H1 (cell line): ENCODE results near the gene CTSV. TPM values are rescaled to one million over a fixed set of nuclear protein-coding genes. Genes with fewer than 3 reads are reported as not detected.

Experiments used
- CTCF ChIA-PET: fragments of 300-600 bp; sonication (Branson Sonifier 250); formaldehyde crosslinking; loops from one replicate; lab custom pipeline; 2021; ENCODE audit not compliant: partially characterized antibody; lab: Charles Lee
- POLR2A ChIA-PET: fragments of 300-600 bp; sonication (Branson Sonifier 250); formaldehyde crosslinking; loops from one replicate; lab custom pipeline; 2021; ENCODE audit warnings: inconsistent platforms; ENCODE audit not compliant: partially characterized antibody; lab: Charles Lee
- DNase-seq, 2 experiments: peaks; one replicate each; pipeline versions ENCODE4 v3.0.0 to v3.0.0-alpha.2; 2010 to 2022; ENCODE audit warnings: low spot score in 2 of 2, low read depth in 1 of 2, mixed read lengths in 1 of 2
- FAIRE-seq: peaks from 2 replicates; lab custom pipeline; 2011; peaks lifted over from hg19 to GRCh38; lab: Jason Lieb, UNC
- H2AFZ ChIP-seq: 2 replicates; pipeline ENCODE4 v1.8.1; 2012; ENCODE audit warnings: low read length, inconsistent platforms
- H2AK5ac ChIP-seq: 2 replicates; pipeline ENCODE4 v1.6.1; 2013; ENCODE audit warnings: low read depth, low read length
- H2BK120ac ChIP-seq: replicated peaks from 2 replicates; pipeline ENCODE3; 2013; ENCODE audit warnings: low read depth, low read length, inconsistent platforms
- H2BK12ac ChIP-seq: 2 replicates; pipeline ENCODE4 v1.6.1; 2013; ENCODE audit warnings: low read depth, low read length
- H2BK15ac ChIP-seq: 2 replicates; pipeline ENCODE4 v1.6.1; 2013; ENCODE audit warnings: low read length
- H2BK20ac ChIP-seq: 2 replicates; pipeline ENCODE4 v1.6.1; 2013; ENCODE audit warnings: low read length
- H2BK5ac ChIP-seq: 2 replicates; pipeline ENCODE4 v1.6.1; 2013; ENCODE audit warnings: low read depth, low read length
- H3K14ac ChIP-seq: 2 replicates; pipeline ENCODE4 v1.6.1; 2013; ENCODE audit warnings: inconsistent platforms; ENCODE audit not compliant: insufficient read length
- H3K18ac ChIP-seq: 2 replicates; pipeline ENCODE4 v1.6.1; 2013; ENCODE audit warnings: low read length; ENCODE audit errors: extremely low read depth
- H3K23ac ChIP-seq: 2 replicates; pipeline ENCODE4 v1.6.1; 2013; ENCODE audit warnings: inconsistent platforms; ENCODE audit not compliant: insufficient read length
- H3K23me2 ChIP-seq: 2 replicates; pipeline ENCODE4 v1.6.1; 2013; ENCODE audit warnings: low read depth, low read length
- H3K27ac ChIP-seq: 2 replicates; pipeline ENCODE4 v1.6.1; 2011; ENCODE audit warnings: low read depth, low read length, inconsistent platforms
- H3K27me3 ChIP-seq, 4 experiments: replicated peaks in 1 of 4; 1 replicate in 1 of 4; 2 replicates in 3 of 4; pipeline versions ENCODE4 v1.6.1 to v1.8.1; 2011 to 2013; ENCODE audit warnings: low read length in 3 of 4, mild to moderate bottlenecking in 3 of 4, inconsistent platforms in 2 of 4, mixed read lengths in 2 of 4, moderate library complexity in 1 of 4; ENCODE audit not compliant: control insufficient read depth in 3 of 4, insufficient read depth in 3 of 4; ENCODE audit errors: extremely low read depth in 1 of 4
- H3K36me3 ChIP-seq, 4 experiments: 2 replicates each; pipeline versions ENCODE4 v1.6.1 to v1.8.1; 2011 to 2013; ENCODE audit warnings: mild to moderate bottlenecking in 4 of 4, low read length in 3 of 4, moderate library complexity in 2 of 4, control low read depth in 1 of 4, inconsistent platforms in 1 of 4; ENCODE audit not compliant: insufficient read depth in 4 of 4, control insufficient read depth in 2 of 4
- H3K4ac ChIP-seq: replicated peaks from 2 replicates; pipeline ENCODE3; 2013; ENCODE audit warnings: low read length, low read depth, mixed read lengths, inconsistent platforms; ENCODE audit not compliant: insufficient read length
- H3K4me1 ChIP-seq, 4 experiments: replicated peaks in 1 of 4; 1 replicate in 1 of 4; 2 replicates in 3 of 4; pipeline versions ENCODE4 v1.6.1 to v1.8.1; 2011 to 2013; ENCODE audit warnings: low read length in 3 of 4, inconsistent platforms in 2 of 4, mixed read lengths in 1 of 4; ENCODE audit not compliant: insufficient read depth in 4 of 4, control insufficient read depth in 3 of 4
- H3K4me2 ChIP-seq, 2 experiments: 2 replicates each; pipeline versions ENCODE4 v1.6.1 to v1.8.1; 2011 to 2013; ENCODE audit warnings: low read depth in 2 of 2, low read length in 2 of 2, control low read depth in 1 of 2, inconsistent platforms in 1 of 2, mild to moderate bottlenecking in 1 of 2; ENCODE audit not compliant: insufficient read depth in 1 of 2
- H3K4me3 ChIP-seq, 4 experiments: fragments of 200-600, 300-600 bp in 1 of 4; sonication (generic), shearing (Covaris generic), sonication (Bioruptor Twin) in 1 of 4; 2 replicates each; pipeline versions ENCODE4 v1.5.1 to v1.8.1; 2011 to 2016; ENCODE audit warnings: low read length in 4 of 4, low read depth in 3 of 4, control low read depth in 2 of 4, inconsistent platforms in 2 of 4, mild to moderate bottlenecking in 2 of 4, mixed read lengths in 1 of 4, moderate library complexity in 1 of 4; ENCODE audit not compliant: insufficient read depth in 2 of 4; ENCODE audit errors: extremely low read depth in 1 of 4
- H3K56ac ChIP-seq: replicated peaks from 2 replicates; pipeline ENCODE3; 2013; ENCODE audit warnings: low read depth, mild to moderate bottlenecking, mixed read lengths, low read length, inconsistent platforms; ENCODE audit not compliant: insufficient read length
- H3K79me1 ChIP-seq: 2 replicates; pipeline ENCODE4 v1.6.1; 2013; ENCODE audit warnings: low read depth, low read length, control low read depth
- H3K79me2 ChIP-seq, 2 experiments: 2 replicates each; pipeline versions ENCODE4 v1.6.1 to v1.8.1; 2012 to 2013; ENCODE audit warnings: low read length in 2 of 2, mild to moderate bottlenecking in 2 of 2, inconsistent platforms in 1 of 2; ENCODE audit not compliant: insufficient read depth in 2 of 2, control insufficient read depth in 1 of 2
- H3K9ac ChIP-seq, 4 experiments: replicated peaks in 1 of 4; 1 replicate in 1 of 4; 2 replicates in 3 of 4; pipeline versions ENCODE4 v1.6.1 to v1.8.1; 2011 to 2013; ENCODE audit warnings: low read depth in 3 of 4, low read length in 3 of 4, control low read depth in 2 of 4, mild to moderate bottlenecking in 2 of 4, moderate library complexity in 2 of 4, inconsistent platforms in 1 of 4; ENCODE audit errors: extremely low read depth in 1 of 4
- H3K9me3 ChIP-seq, 2 experiments: 2 replicates each; pipeline versions ENCODE4 v1.6.1 to v1.8.1; 2012 to 2013; ENCODE audit warnings: mild to moderate bottlenecking in 2 of 2, moderate library complexity in 2 of 2, control low read depth in 1 of 2, inconsistent platforms in 1 of 2, low read depth in 1 of 2, low read length in 1 of 2, mixed read lengths in 1 of 2; ENCODE audit not compliant: insufficient read depth in 2 of 2
- H4K20me1 ChIP-seq, 2 experiments: replicated peaks in 1 of 2; 2 replicates each; pipeline versions ENCODE3 to v1.8.1; 2011 to 2013; ENCODE audit warnings: inconsistent platforms in 2 of 2, low read length in 2 of 2, mild to moderate bottlenecking in 1 of 2; ENCODE audit not compliant: insufficient read depth in 2 of 2, control insufficient read depth in 1 of 2
- H4K5ac ChIP-seq: 2 replicates; pipeline ENCODE4 v1.6.1; 2013; ENCODE audit warnings: low read length, low read depth, mixed read lengths, inconsistent platforms; ENCODE audit not compliant: insufficient read length
- H4K8ac ChIP-seq: 2 replicates; pipeline ENCODE4 v1.8.0; 2013; ENCODE audit warnings: mild to moderate bottlenecking, moderate library complexity, low read length, inconsistent platforms; ENCODE audit not compliant: insufficient read depth; ENCODE audit errors: extremely low read depth
- H4K91ac ChIP-seq: replicated peaks from 2 replicates; pipeline ENCODE3; 2013; ENCODE audit warnings: low read length, mixed read lengths, inconsistent platforms; ENCODE audit not compliant: insufficient read length
- ASH2L ChIP-seq: fragments of 200-600, 300-600 bp; sonication (generic); IDR thresholded peaks from one replicate; pipeline ENCODE4 v1.7.1; 2017; ENCODE audit warnings: low read length
- CREB1 ChIP-seq: IDR thresholded peaks from 2 replicates; pipeline ENCODE4 v1.6.1; 2012; ENCODE audit warnings: inconsistent platforms
- RAD21 ChIP-seq, 2 experiments: IDR thresholded peaks in 1 of 2; conservative IDR thresholded peaks in 1 of 2; 2 replicates each; pipeline ENCODE4 v1.6.1; 2011; ENCODE audit warnings: low read depth in 2 of 2, low read length in 2 of 2, improper control_type of control experiment in 1 of 2, inconsistent platforms in 1 of 2, mild to moderate bottlenecking in 1 of 2, moderate library complexity in 1 of 2
- RXRA ChIP-seq: IDR thresholded peaks from 2 replicates; pipeline ENCODE4 v1.6.1; 2011; ENCODE audit warnings: low read depth, mild to moderate bottlenecking, low read length, moderate library complexity; ENCODE audit not compliant: insufficient read depth
- SP1 ChIP-seq: IDR thresholded peaks from 2 replicates; pipeline ENCODE4 v1.6.1; 2011; ENCODE audit warnings: low read depth, low read length
- SP2 ChIP-seq: IDR thresholded peaks from 2 replicates; pipeline ENCODE4 v1.6.1; 2012; ENCODE audit warnings: mild to moderate bottlenecking, low read length, inconsistent platforms
- TBP ChIP-seq: IDR thresholded peaks from 2 replicates; pipeline ENCODE4 v1.6.1; 2011; ENCODE audit warnings: low read depth, low read length, improper control_type of control experiment
- TCF12 ChIP-seq: IDR thresholded peaks from 2 replicates; pipeline ENCODE4 v1.6.1; 2011; ENCODE audit warnings: low read depth, mild to moderate bottlenecking, low read length
- WGBS, 2 experiments: shearing (Covaris generic) in 1 of 2; methylation state at CpG; one replicate each; pipeline versions ENCODE4 v1.1.6 to v1.1.7; 2013 to 2015; ENCODE audit warnings: low lambda C conversion rate in 2 of 2, mixed read lengths in 2 of 2, inconsistent platforms in 1 of 2, low coverage in 1 of 2, missing lambda C conversion rate in 1 of 2; ENCODE audit not compliant: insufficient replicate concordance in 2 of 2, insufficient coverage in 1 of 2, insufficient read length in 1 of 2; ENCODE audit errors: extremely low coverage in 1 of 2, missing lambda C conversion rate in 1 of 2; 5-methylcytosine and 5-hydroxymethylcytosine counted together
- polyA plus RNA-seq, 7 experiments: library from polyadenylated mRNA; depleted of rRNA in 3 of 7; stranded (reverse) in 5 of 7; unstranded in 2 of 7; fragments of >200 nt in 5 of 7; fragments of 200-250 nt in 2 of 7; gene quantifications; 1 replicate in 5 of 7; 2 replicates in 1 of 7; 4 replicates in 1 of 7; pipeline versions ENCODE4 v1.2.1 to v1.2.3, GENCODE V29; 2011 to 2013; ENCODE audit warnings: missing spikeins in 2 of 7, mixed read lengths in 2 of 7
- total RNA-seq: library from RNA; stranded (reverse); fragmentation: NEBNext Ultra II Directional; extraction: Animal tissue kit (Norgen Biotek cat#: 25700); gene quantifications from 2 replicates; pipeline ENCODE4 v1.2.1, GENCODE V29; 2021

The CTSV gene
- total and polyA plus RNA-seq, 2 of the 8 experiments (the other 6 are each of a cell fraction or from before 2014, with no cell fraction given): 91.0 to 114 TPM

GRCh38 chr9:97039514-97039860, 545 bp upstream of the CTSV start:
- no peak overlapping the region for H4K8ac ChIP-seq
- TF ChIP-seq RAD21 (IDR thresholded peaks at IDR 0.05 in 1 of 2, conservative IDR thresholded peaks at IDR 0.05 in 1 of 2; ENCODE audit: low read depth in 2 of 2, low read length in 2 of 2) (peak in 1 of 2 experiments; percentile 9; a peak in 1 of 4 replicates), TCF12 (no peak), RXRA (no peak), TBP (0 out of 2 replicates have a peak, but pooled peaks have one; percentile 10), SP2 (no peak), CREB1 (no peak), ASH2L (peak; percentile 77), SP1 (peak; percentile 89)
- TF ChIP-seq, all 59 proteins: peak for 4
- Histone ChIP-seq H3K36me3 (peaks cover 7 to 32% (median 19%) of the 10 kb centered on the region in 4 experiments), H3K79me2 (peaks cover 0 to 21% of the 10 kb centered on the region in 2 experiments; a peak in 2 of 4 replicates), H3K4ac (no peak overlapping the region), H2AK5ac (no peak overlapping the region), H2BK12ac (peak overlapping the region; percentile 44; the same call in 1 of the 2 replicates), H2AFZ (0 out of 2 replicates have a peak overlapping the region, but pooled peaks have one; percentile 53), H3K27me3 (0 out of 7 replicates have a peak, but pooled peaks cover 0 to 3% (median 0%) of the 10 kb centered on the region in 4 experiments), H3K14ac (no peak overlapping the region), H3K18ac (no peak overlapping the region; the same call in 1 of the 2 replicates), H4K91ac (peak overlapping the region; percentile 15), H3K4me3 (peak overlapping the region; percentile 39 to 67 (median 62)), H3K23ac (no peak overlapping the region), H3K27ac (no peak overlapping the region), H3K4me1 (peaks cover 0 to 12% (median 4%) of the 10 kb centered on the region in 4 experiments; a peak in 4 of 7 replicates), H4K5ac (peak overlapping the region; percentile 7), H2BK5ac (peak overlapping the region; percentile 68; the same call in 1 of the 2 replicates), H2BK20ac (no peak overlapping the region), H2BK15ac (no peak overlapping the region), H3K4me2 (peak overlapping the region; percentile 82 to 90), H3K9me3 (peaks cover 0 to 4% of the 10 kb centered on the region in 2 experiments; a peak in 2 of 4 replicates), H3K9ac (peak overlapping the region in 2 of 4 experiments; percentile 33 to 43; a peak in 3 of 7 replicates), H3K56ac (peak overlapping the region; percentile 9), H3K23me2 (peaks cover 11% of the 10 kb centered on the region), H2BK120ac (no peak overlapping the region), H4K20me1 (peaks cover 0 to 9% of the 10 kb centered on the region in 2 experiments), H3K79me1 (peaks cover 5% of the 10 kb centered on the region)
- CTCF ChIA-PET: interaction anchor here (0.5 to 2.0 kb wide), 4 partner anchors 12 to 229 kb away, joined by 3 to 10 read pairs (median 4); no protein-coding TSS in a partner anchor
- POLR2A ChIA-PET: interaction anchor here (0.6 to 4.0 kb wide), 13 partner anchors 10 to 185 kb away, joined by 3 to 22 read pairs (median 5); partner anchors contain the start of gene ZNF782
- FAIRE-seq: no peak
- peak in 1 of 2 experiments; percentile 25 for DNase-seq
- WGBS, 2 experiments: 9% methylated on average over 12 of the region's 12 CpGs; no CpG with 5 or more reads in 1 of the 2 experiments
